SK-N-MC (cell line): ENCODE data around the gene STX8.

Source experiments
- DNase-seq: peaks from one replicate; pipeline ENCODE4 v3.0.0-alpha.2; 2011; ENCODE audit warnings: low read depth, low spot score
- H3K27ac ChIP-seq: fragments of 200-600 bp; sonication (generic); 2 replicates; pipeline ENCODE4 v1.5.1; 2016; ENCODE audit warnings: mixed run types
- H3K36me3 ChIP-seq: fragments of 200-600 bp; sonication (generic); 2 replicates; pipeline ENCODE4 v1.6.1; 2017; ENCODE audit warnings: antibody characterized with exemption, low read length, mixed read lengths; ENCODE audit not compliant: insufficient read depth
- H3K4me3 ChIP-seq: fragments of 200-600 bp; sonication (generic); 2 replicates; pipeline ENCODE4 v1.5.1; 2016
- H3K9ac ChIP-seq: fragments of 200-600 bp; sonication (generic); 2 replicates; pipeline ENCODE4 v1.8.0; 2017; ENCODE audit warnings: mixed run types, mixed read lengths; ENCODE audit not compliant: insufficient read length
- H3K9me3 ChIP-seq: fragments of 200-600 bp; sonication (generic); 2 replicates; pipeline ENCODE4 v1.6.1; 2017; ENCODE audit warnings: low read depth, mild to moderate bottlenecking, antibody characterized with exemption, low read length, moderate library complexity, mixed read lengths
- EZH2 ChIP-seq: fragments of 200-600 bp; sonication (generic); IDR thresholded peaks from one replicate; pipeline ENCODE4 v1.6.1; 2017; ENCODE audit warnings: antibody characterized with exemption
- FOXP2 ChIP-seq: optimal IDR thresholded peaks from 2 replicates; pipeline ENCODE3; 2011; ENCODE audit warnings: mild to moderate bottlenecking, moderate library complexity; ENCODE audit not compliant: insufficient read depth; ENCODE audit errors: extremely low read length, control extremely low read depth
- POLR2AphosphoS5 ChIP-seq: IDR thresholded peaks from 2 replicates; pipeline ENCODE4 v1.6.1; 2012; ENCODE audit warnings: mild to moderate bottlenecking, low read depth, low read length, borderline replicate concordance

STX8 gene

DNA sequence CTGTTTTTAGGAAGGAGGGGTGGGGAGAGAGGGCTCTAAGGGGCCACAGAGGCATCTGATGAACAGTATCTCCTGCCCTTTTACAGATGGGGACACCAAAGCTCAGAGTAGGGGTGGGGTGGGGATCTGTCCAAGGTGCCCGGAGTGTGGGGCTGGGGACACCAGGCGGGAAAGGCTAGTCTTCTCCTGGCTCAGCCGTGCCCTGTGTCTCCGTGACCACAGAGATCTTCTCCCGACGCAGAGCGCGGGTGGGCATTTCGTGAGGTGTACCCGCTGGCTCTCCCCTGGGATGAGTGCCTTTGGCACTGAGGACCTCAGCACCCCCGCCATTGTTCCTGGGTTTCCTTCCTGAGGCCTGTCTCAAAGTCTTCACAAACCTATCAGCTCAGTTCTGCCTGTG is 344.8 kb downstream of the STX8 start:
- no peak for TF ChIP-seq POLR2AphosphoS5
- TF ChIP-seq EZH2: no peak
- no peak for TF ChIP-seq FOXP2
- Histone ChIP-seq H3K9ac (no peak overlapping the region), H3K27ac (no peak overlapping the region), H3K4me3 (no peak overlapping the region), H3K9me3 (no peaks in the 10 kb centered on the region), H3K36me3 (no peaks in the 10 kb centered on the region)
- DNase-seq: no peak

DNA sequence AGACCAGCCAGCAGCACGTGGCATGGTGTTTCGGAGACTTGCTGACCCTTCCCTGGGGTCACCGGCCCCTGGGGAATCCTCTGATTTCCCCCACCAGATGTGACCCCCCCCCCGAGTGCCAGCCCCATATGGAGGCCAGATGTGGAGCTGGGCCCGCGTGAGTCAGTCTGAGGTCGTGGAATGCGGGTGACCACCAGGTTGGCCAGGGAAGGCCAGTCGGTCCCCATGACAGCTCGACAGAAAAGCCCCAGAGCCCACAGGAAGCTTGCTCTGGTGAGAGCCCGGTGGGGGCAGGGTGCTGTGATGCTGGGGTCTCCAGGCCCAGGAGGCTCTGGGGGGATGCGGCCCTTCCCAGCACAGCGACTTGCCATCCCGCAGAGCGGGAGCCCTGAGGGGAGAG is 345.3 kb downstream of the STX8 start:
- no peak overlapping the region for H3K9ac ChIP-seq
- no peak for TF ChIP-seq FOXP2
- no peak for TF ChIP-seq POLR2AphosphoS5
- no peak for TF ChIP-seq EZH2
- no peak overlapping the region for H3K4me3 ChIP-seq
- no peak overlapping the region for H3K27ac ChIP-seq
- H3K9me3 ChIP-seq: no peaks in the 10 kb centered on the region
- no peak for DNase-seq
- H3K36me3 ChIP-seq: no peaks in the 10 kb centered on the region

DNA sequence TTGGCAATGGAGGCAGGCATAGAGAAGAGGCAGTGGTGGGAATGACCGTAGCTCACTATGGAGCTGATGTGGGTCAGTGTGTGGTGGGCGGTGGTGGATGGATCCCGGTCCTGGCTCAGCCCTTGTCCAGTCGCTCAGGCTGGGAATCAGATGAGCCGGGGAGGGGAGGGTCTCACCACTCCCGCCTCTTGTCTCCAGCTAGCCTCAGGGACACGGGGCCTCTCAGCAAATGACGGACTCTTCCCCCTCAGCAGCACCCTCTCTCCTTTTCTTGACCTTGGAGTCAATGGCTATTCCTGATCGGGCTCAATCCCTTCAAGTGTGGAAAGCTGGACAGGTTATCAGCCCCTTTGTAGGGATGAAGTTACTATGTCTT is 345.8 kb downstream of the STX8 start:
- TF ChIP-seq FOXP2 (no peak), POLR2AphosphoS5 (no peak), EZH2 (no peak)
- H3K9ac ChIP-seq: no peak overlapping the region
- no peak overlapping the region for H3K4me3 ChIP-seq
- no peak overlapping the region for H3K27ac ChIP-seq
- H3K36me3 ChIP-seq: no peaks in the 10 kb centered on the region
- no peaks in the 10 kb centered on the region for H3K9me3 ChIP-seq
- DNase-seq: no peak

DNA sequence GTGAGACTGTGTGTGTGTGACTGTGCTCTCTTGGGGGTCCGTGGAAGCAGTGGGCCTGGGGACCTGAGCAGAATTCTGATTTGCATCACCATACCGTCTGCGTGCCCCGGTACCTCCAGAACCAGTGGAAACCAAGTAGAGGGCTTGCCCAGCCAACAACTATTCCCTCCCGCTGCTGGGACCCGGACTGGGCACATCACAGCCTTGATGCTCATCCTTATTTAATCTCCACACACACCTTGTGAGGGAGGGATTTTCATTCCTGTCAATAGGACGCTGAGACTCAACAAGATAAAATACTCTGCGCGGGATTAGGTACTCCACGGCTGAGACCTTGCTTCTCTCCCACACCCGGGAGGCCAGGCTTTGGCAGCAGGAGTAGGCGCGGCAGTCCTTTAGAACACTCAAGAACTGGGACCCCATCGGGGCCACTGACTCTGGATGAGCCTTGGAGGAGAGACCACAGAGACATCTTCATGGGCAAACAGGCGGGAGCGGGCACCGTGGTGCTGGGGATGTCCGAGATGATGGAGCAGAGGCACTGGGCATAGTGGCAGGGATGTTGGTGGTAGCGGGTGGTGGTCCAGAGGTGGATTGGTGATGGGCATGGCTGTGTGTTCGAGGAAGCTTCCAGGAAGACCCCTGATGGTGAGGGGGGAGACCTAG is 346.3 kb downstream of the STX8 start:
- TF ChIP-seq EZH2: no peak
- TF ChIP-seq POLR2AphosphoS5: no peak
- no peak for TF ChIP-seq FOXP2
- Histone ChIP-seq H3K4me3 (no peak overlapping the region), H3K9me3 (no peaks in the 10 kb centered on the region), H3K27ac (no peak overlapping the region), H3K36me3 (no peaks in the 10 kb centered on the region), H3K9ac (no peak overlapping the region)
- DNase-seq: no peak

DNA sequence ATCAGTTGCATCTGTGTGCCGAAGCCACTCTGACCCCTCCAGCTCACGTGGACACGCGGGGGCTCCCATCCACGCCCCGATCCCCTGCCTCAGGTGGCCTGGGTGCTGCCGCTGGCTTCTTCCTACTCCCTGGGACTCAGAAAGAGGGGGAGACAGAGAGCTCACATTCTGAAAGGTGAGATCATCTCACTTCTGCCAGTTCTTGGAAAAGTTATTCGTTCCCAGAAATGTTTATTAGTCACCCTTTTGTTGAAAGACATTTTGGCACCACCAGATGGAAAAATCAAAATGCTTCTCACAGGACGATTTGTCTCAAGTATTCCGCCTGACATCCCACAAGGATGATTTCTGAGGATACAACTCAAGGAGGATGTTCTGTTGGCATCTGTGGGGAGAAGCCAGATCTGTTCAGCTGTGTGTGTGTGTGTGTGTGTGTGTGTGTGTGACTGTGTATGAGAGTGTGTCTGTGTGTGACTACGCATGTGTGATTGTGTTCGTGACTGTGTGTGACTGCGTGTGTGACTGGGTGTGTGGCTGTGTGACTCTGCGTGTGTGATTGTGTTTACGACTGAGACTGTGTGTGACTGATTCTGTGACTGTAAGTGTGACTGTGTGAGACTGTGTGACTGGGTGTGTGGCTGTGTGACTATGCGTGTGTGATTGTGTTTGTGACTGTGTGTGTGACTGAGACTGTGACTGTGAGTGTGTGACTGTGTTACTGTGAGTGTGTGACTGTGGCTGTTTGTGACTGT is 347.0 kb downstream of the STX8 start:
- TF ChIP-seq FOXP2: no peak
- no peak for TF ChIP-seq EZH2
- no peak for TF ChIP-seq POLR2AphosphoS5
- H3K9me3 ChIP-seq: no peaks in the 10 kb centered on the region
- DNase-seq: no peak
- H3K4me3 ChIP-seq: no peak overlapping the region
- no peak overlapping the region for H3K9ac ChIP-seq
- no peaks in the 10 kb centered on the region for H3K36me3 ChIP-seq
- no peak overlapping the region for H3K27ac ChIP-seq

DNA sequence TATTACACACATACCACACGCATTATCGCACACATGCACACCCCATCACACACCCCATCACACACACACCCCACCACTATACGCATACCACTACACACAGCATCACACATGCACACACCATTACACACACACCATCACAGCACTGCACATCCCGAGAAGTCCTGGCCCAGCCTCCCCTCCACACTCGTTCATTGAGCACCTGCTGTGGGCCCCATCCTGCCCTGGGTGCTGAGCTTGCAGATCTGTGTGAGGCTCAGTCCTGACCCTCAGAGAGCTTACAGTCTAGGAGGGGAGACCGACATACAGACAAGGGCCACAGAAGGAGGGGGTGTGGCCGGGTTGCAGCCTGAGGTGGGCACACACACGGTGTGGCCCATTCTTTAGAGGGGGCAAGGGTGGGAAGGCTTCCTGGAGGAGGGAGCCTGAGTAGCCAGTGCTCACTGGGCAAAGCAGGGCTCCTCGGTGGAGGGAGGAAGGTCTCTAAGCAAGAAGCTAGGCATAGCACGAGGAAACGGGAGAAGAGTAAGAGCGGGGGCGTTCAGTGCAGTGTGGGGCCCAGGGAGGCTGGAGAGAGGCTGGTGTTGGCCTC is 347.7 kb downstream of the STX8 start:
- DNase-seq: no peak
- Histone ChIP-seq H3K9ac (no peak overlapping the region), H3K36me3 (no peaks in the 10 kb centered on the region), H3K9me3 (no peaks in the 10 kb centered on the region), H3K4me3 (no peak overlapping the region), H3K27ac (no peak overlapping the region)
- TF ChIP-seq FOXP2 (no peak), EZH2 (no peak), POLR2AphosphoS5 (no peak)

DNA sequence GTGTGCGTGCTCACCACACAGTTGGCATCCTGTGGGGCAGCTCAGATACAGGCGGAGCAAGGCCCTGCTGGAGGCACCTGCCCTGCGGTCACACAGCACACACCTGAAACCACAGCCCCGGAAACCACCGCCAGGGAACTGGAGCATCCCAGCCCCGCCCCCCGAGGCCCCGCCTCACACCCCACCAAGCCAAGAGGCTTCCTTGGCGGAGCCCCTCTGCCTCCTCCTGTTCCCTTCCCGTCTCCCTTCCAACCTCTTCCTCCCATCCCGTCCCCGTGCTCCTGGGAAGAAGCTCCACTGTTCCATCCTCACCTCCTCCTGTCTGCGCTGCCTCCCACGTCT is 348.9 kb downstream of the STX8 start:
- no peak overlapping the region for H3K27ac ChIP-seq
- DNase-seq: no peak
- H3K36me3 ChIP-seq: no peaks in the 10 kb centered on the region
- no peak overlapping the region for H3K4me3 ChIP-seq
- H3K9me3 ChIP-seq: no peaks in the 10 kb centered on the region
- TF ChIP-seq POLR2AphosphoS5 (no peak), FOXP2 (no peak), EZH2 (no peak)
- H3K9ac ChIP-seq: no peak overlapping the region

DNA sequence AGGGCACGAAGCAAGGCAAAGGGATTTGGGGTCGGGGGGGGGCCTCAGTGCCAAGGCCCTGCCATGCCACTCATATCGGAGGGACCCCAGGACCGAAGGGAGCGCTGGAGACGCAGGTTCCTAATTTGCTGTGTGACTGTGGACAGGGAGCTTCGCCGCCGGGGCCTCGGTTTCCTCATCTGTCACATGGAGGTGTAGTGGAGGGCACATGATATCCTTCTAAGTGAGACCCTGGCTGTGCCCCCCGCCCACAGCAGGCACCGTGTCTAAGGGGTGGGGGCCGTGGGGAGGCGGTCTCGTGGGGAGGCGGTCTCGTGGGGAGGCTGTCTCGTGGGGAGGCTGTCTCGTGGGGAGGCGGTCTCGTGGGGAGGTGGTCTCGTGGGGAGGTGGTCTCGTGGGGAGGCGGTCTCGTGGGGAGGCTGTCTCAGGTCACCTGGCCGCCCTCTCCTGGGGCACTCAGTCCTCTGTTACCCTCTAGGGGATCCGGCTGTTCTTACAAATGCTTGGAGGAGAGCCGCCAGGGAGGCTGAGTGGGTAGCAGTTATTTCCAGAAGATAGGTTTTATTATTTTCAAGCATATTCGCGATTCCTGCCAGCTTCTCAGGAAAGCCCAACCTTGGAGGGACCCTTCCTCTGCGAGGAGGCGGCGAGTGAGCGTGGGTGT is 349.4 kb downstream of the STX8 start:
- Histone ChIP-seq H3K36me3 (no peaks in the 10 kb centered on the region), H3K9me3 (no peaks in the 10 kb centered on the region), H3K4me3 (no peak overlapping the region), H3K9ac (no peak overlapping the region), H3K27ac (no peak overlapping the region)
- no peak for DNase-seq
- TF ChIP-seq POLR2AphosphoS5 (no peak), FOXP2 (no peak), EZH2 (no peak)
